Inferior parietal cortex (tissue), 1 donor: ENCODE results near the gene PPP2R5D.
"Not testable (repeated sequence)": the region's sequence is repeated elsewhere in the genome, so short reads cannot be mapped to it uniquely, and the experiment has no call there.

Experiments used
- DNase-seq: peaks from one replicate; pipeline ENCODE4 v3.0.0-alpha.2; 2016; ENCODE audit errors: extremely low spot score

PPP2R5D gene

GRCh38 chr6:42984001-42984923 lies at the start of gene PPP2R5D:
Gene PPP2R5D, plus strand, starts transcription at chr6:42984570. Its CDS starts 108 bp downstream, at chr6:42984678.
- peak; percentile 99 for DNase-seq

- DNase-seq = no peak
Observed at GRCh38 chr6:42935322-42935721, 49.0 kb upstream of the PPP2R5D start.

GRCh38 chr6:42936398-42936797 lies 48.0 kb upstream of the PPP2R5D start:
- DNase-seq = no peak

GRCh38 chr6:42937548-42938427 lies 46.6 kb upstream of the PPP2R5D start:
- DNase-seq = no peak

GRCh38 chr6:42938428-42938796 lies 46.0 kb upstream of the PPP2R5D start:
- no peak for DNase-seq

GRCh38 chr6:42938987-42939809 lies 45.2 kb upstream of the PPP2R5D start:
- DNase-seq = no peak

GRCh38 chr6:42939810-42940167 lies 44.6 kb upstream of the PPP2R5D start:
- DNase-seq = no peak

GRCh38 chr6:42940493-42941045 lies 43.8 kb upstream of the PPP2R5D start:
- DNase-seq = no peak

GRCh38 chr6:42941356-42941755 lies 43.0 kb upstream of the PPP2R5D start:
- DNase-seq = not testable (repeated sequence)

GRCh38 chr6:42942444-42942843 lies 41.9 kb upstream of the PPP2R5D start:
- no peak for DNase-seq

- no peak for DNase-seq
Observed at GRCh38 chr6:42947950-42948349, 36.4 kb upstream of the PPP2R5D start.

- DNase-seq = no peak
Observed at GRCh38 chr6:42952389-42952788, 32.0 kb upstream of the PPP2R5D start.

GRCh38 chr6:42954405-42954804 lies 30.0 kb upstream of the PPP2R5D start:
- not testable (repeated sequence) for DNase-seq

GRCh38 chr6:42958125-42958524 lies 26.2 kb upstream of the PPP2R5D start:
- DNase-seq = no peak

- no peak for DNase-seq
Observed at GRCh38 chr6:42959917-42960242, 24.5 kb upstream of the PPP2R5D start.

- no peak for DNase-seq
Observed at GRCh38 chr6:42960243-42961019, 23.9 kb upstream of the PPP2R5D start, which contains the start of gene GNMT. Gene GNMT, plus strand, starts transcription at chr6:42960754. Its CDS starts 14 bp downstream, at chr6:42960768.

- DNase-seq = no peak
Observed at GRCh38 chr6:42961020-42961470, 23.3 kb upstream of the PPP2R5D start.

- DNase-seq = no peak
Observed at GRCh38 chr6:42962096-42962495, 22.3 kb upstream of the PPP2R5D start.

- DNase-seq = no peak
Observed at GRCh38 chr6:42962502-42963178, 21.7 kb upstream of the PPP2R5D start.
